HG02642 (cell line): ENCODE results near the gene PPP2R5B.
"Not testable (repeated sequence)": the region's sequence is repeated elsewhere in the genome, so short reads cannot be mapped to it uniquely, and the experiment has no call there.

Experiments
- ATAC-seq: cut with Tn5 transposase; IDR thresholded peaks from one replicate; pipeline ENCODE4 v1.9.1; 2021; ENCODE audit warnings: mild to moderate bottlenecking; ENCODE audit not compliant: unreplicated experiment, poor library complexity

PPP2R5B gene

GRCh38 chr11:64969209-64969608, 44.7 kb downstream of the PPP2R5B start:
- ATAC-seq, result no peak

- ATAC-seq, result no peak
These were observed 46.3 kb downstream of the PPP2R5B start for GRCh38 chr11:64970731-64971151.

- no peak for ATAC-seq
These were observed 47.1 kb downstream of the PPP2R5B start, which contains the start of gene MAJIN for GRCh38 chr11:64971421-64972233. Gene MAJIN, minus strand, starts transcription at chr11:64972108. Its CDS starts 12,703 bp downstream, at chr11:64959405.

- no peak for ATAC-seq
These were observed 49.6 kb downstream of the PPP2R5B start for GRCh38 chr11:64974124-64974523.

- ATAC-seq, result no peak
These were observed 52.2 kb downstream of the PPP2R5B start for GRCh38 chr11:64976651-64977050.

GRCh38 chr11:64983339-64983738, 58.9 kb downstream of the PPP2R5B start:
- ATAC-seq, result not testable (repeated sequence)
